Endothelial cell of umbilical vein (primary cell): ENCODE data around the gene XPOT. TPM values are rescaled to one million over a fixed set of nuclear protein-coding genes. Genes with fewer than 3 reads are reported as not detected.
A peak's percentile ranks its signal among the peaks of the same experiment; 100 is the strongest.
"Not testable (repeated sequence)": the region's sequence is repeated elsewhere in the genome, so short reads cannot be mapped to it uniquely, and the experiment has no call there.

Source experiments
- Bru-seq: library from RNA; stranded (reverse); fragments of 400-500 nt; gene quantifications from one replicate; lab custom pipeline; 2021; lab: Mats Ljungman, UMichigan
- BruChase-seq, 2 experiments: library from RNA; stranded (reverse); fragments of 400-500 nt; gene quantifications; one replicate each; lab custom pipeline; 2021; lab: Mats Ljungman, UMichigan
- BruUV-seq: library from RNA; stranded (reverse); fragments of 400-500 nt; replicated peaks from 2 replicates; lab custom pipeline; 2021; lab: Mats Ljungman, UMichigan
- CTCF ChIA-PET: fragments of 300-600, 350-600 bp; sonication (Branson Sonifier 250); formaldehyde crosslinking; loops from one replicate; lab custom pipeline; 2021; ENCODE audit warnings: antibody characterized with exemption, inconsistent platforms; lab: Charles Lee
- POLR2A ChIA-PET: fragments of 300-600, 350-600 bp; sonication (Branson Sonifier 250); formaldehyde crosslinking; loops from one replicate; lab custom pipeline; 2021; ENCODE audit warnings: antibody characterized with exemption, inconsistent platforms; lab: Charles Lee
- DNase-seq: peaks from one replicate; pipeline ENCODE4 v3.0.0-alpha.2; 2011; ENCODE audit warnings: low read depth, low spot score
- FAIRE-seq: peaks from 2 replicates; lab custom pipeline; 2011; peaks lifted over from hg19 to GRCh38; lab: Jason Lieb, UNC
- H2AFZ ChIP-seq: 2 replicates; pipeline ENCODE4 v1.6.0; 2012; ENCODE audit warnings: low read depth, low read length, control low read depth, inconsistent platforms
- H3K27ac ChIP-seq: 2 replicates; pipeline ENCODE4 v1.5.1; 2011; ENCODE audit warnings: low read depth, mild to moderate bottlenecking, control low read depth, low read length, moderate library complexity; ENCODE audit not compliant: insufficient read depth
- H3K27me3 ChIP-seq, 2 experiments: 2 replicates each; pipeline versions ENCODE4 v1.6.0 to v1.6.1; 2011; ENCODE audit warnings: low read length in 2 of 2, mixed read lengths in 1 of 2; ENCODE audit not compliant: control insufficient read depth in 2 of 2, insufficient read depth in 2 of 2
- H3K36me3 ChIP-seq, 2 experiments: 2 replicates in 1 of 2; 3 replicates in 1 of 2; pipeline ENCODE4 v1.5.1; 2011; ENCODE audit warnings: low read length in 2 of 2, mild to moderate bottlenecking in 1 of 2, moderate library complexity in 1 of 2; ENCODE audit not compliant: control insufficient read depth in 2 of 2, insufficient read depth in 2 of 2; ENCODE audit errors: extremely low read depth in 1 of 2
- H3K4me1 ChIP-seq: 3 replicates; pipeline ENCODE4 v1.5.1; 2011; ENCODE audit warnings: mild to moderate bottlenecking, low read length; ENCODE audit not compliant: control insufficient read depth, insufficient read depth; ENCODE audit errors: extremely low read depth
- H3K4me2 ChIP-seq: 2 replicates; pipeline ENCODE4 v1.6.1; 2011; ENCODE audit warnings: low read length, control low read depth, mixed read lengths; ENCODE audit not compliant: insufficient read depth
- H3K4me3 ChIP-seq, 3 experiments: fragments of 200-600 bp in 1 of 3; sonication (generic), shearing (Covaris generic) in 1 of 3; replicated peaks in 1 of 3; 2 replicates each; pipeline ENCODE4 v1.5.1; 2011 to 2016; ENCODE audit warnings: control low read depth in 3 of 3, low read length in 3 of 3, mild to moderate bottlenecking in 2 of 3, inconsistent platforms in 1 of 3, low read depth in 1 of 3, moderate library complexity in 1 of 3; ENCODE audit not compliant: insufficient read depth in 1 of 3
- H3K79me2 ChIP-seq: 2 replicates; pipeline ENCODE4 v1.6.0; 2012; ENCODE audit warnings: low read length, inconsistent platforms; ENCODE audit not compliant: control insufficient read depth, insufficient read depth
- H3K9ac ChIP-seq: replicated peaks from 2 replicates; pipeline ENCODE3; 2011; ENCODE audit warnings: low read length, control low read depth; ENCODE audit not compliant: insufficient read depth; ENCODE audit errors: extremely low read depth
- H3K9me1 ChIP-seq: replicated peaks from 3 replicates; pipeline ENCODE4 v1.6.0; 2011; ENCODE audit warnings: mild to moderate bottlenecking, low read length; ENCODE audit not compliant: control insufficient read depth, insufficient read depth; ENCODE audit errors: extremely low read depth
- H3K9me3 ChIP-seq: replicated peaks from 2 replicates; pipeline ENCODE4 v1.5.1; 2012; ENCODE audit warnings: low read length, inconsistent platforms; ENCODE audit not compliant: control insufficient read depth, insufficient read depth
- H4K20me1 ChIP-seq: replicated peaks from 2 replicates; pipeline ENCODE3; 2011; ENCODE audit warnings: mild to moderate bottlenecking, low read length; ENCODE audit not compliant: control insufficient read depth, insufficient read depth; ENCODE audit errors: extremely low read depth
- CTCF ChIP-seq, 2 donors: IDR thresholded peaks; 1 replicate in 1 of 2; 2 replicates in 1 of 2; pipeline ENCODE4 v1.5.1; 2011; ENCODE audit warnings: low read length in 2 of 2, mild to moderate bottlenecking in 2 of 2, moderate library complexity in 2 of 2, control low read depth in 1 of 2, inconsistent platforms in 1 of 2, low read depth in 1 of 2; ENCODE audit not compliant: insufficient read depth in 1 of 2; ENCODE audit errors: extremely low read depth in 1 of 2
- EZH2 ChIP-seq: IDR thresholded peaks from 2 replicates; pipeline ENCODE4 v1.6.1; 2012; ENCODE audit warnings: borderline replicate concordance, low read depth, mild to moderate bottlenecking, moderate library complexity, low read length, inconsistent platforms; ENCODE audit not compliant: severe bottlenecking
- FOS ChIP-seq: IDR thresholded peaks from 2 replicates; pipeline ENCODE4 v1.6.1; 2011; ENCODE audit warnings: mild to moderate bottlenecking, low read length, moderate library complexity, borderline replicate concordance; ENCODE audit not compliant: insufficient read depth
- GATA2 ChIP-seq: IDR thresholded peaks from 2 replicates; pipeline ENCODE4 v1.7.0; 2011; ENCODE audit warnings: low read depth, mild to moderate bottlenecking, moderate library complexity, mixed read lengths, low read length; ENCODE audit not compliant: insufficient read length, insufficient read depth
- JUN ChIP-seq: IDR thresholded peaks from 2 replicates; pipeline ENCODE4 v1.6.1; 2011; ENCODE audit warnings: borderline replicate concordance, low read depth; ENCODE audit not compliant: insufficient read length, insufficient read depth
- MYC ChIP-seq: IDR thresholded peaks from one replicate; pipeline ENCODE4 v1.6.1; 2011; ENCODE audit warnings: mild to moderate bottlenecking, low read depth, low read length
- POLR2A ChIP-seq: IDR thresholded peaks from 2 replicates; pipeline ENCODE4 v1.6.1; 2012; ENCODE audit warnings: low read depth, mild to moderate bottlenecking, control low read depth, low read length
- POLR2AphosphoS5 ChIP-seq: IDR thresholded peaks from 2 replicates; pipeline ENCODE4 v1.6.1; 2012; ENCODE audit warnings: low read depth, mild to moderate bottlenecking, control low read depth, low read length, moderate library complexity; ENCODE audit not compliant: insufficient read depth
- dilution Hi-C: fragments of 300-500 bp; cut with MboI; formaldehyde crosslinking; loops from one replicate; pipeline ENCODE4 v1.15.0; 2019; ENCODE audit warnings: low sequenced_read_pairs; ENCODE audit not compliant: extremely low pct_ligation_motif_present
- intact Hi-C: fragments of 100-400 bp; cut with micrococcal nuclease; formaldehyde crosslinking; loops from one replicate; pipeline ENCODE4 v1.10.0; 2022
- long read RNA-seq: library from polyadenylated mRNA; stranded (forward); transcript quantifications from one replicate; pipeline ENCODE4 v2.0.0, GENCODE V29; 2021
- polyA minus RNA-seq, 3 experiments: library from RNA; depleted of rRNA, polyadenylated mRNA; stranded (reverse); fragments of >200 nt; gene quantifications; 1 replicate in 1 of 3; 2 replicates in 2 of 3; pipeline ENCODE4 v1.2.3, GENCODE V29; 2011
- polyA plus RNA-seq, 4 experiments: library from polyadenylated mRNA; depleted of rRNA in 3 of 4; stranded (reverse) in 3 of 4; unstranded in 1 of 4; fragments of >200 nt; gene quantifications; 2 replicates each; pipeline versions ENCODE4 v1.2.1 to v1.2.3, GENCODE V29; 2011 to 2012; ENCODE audit warnings: missing spikeins in 1 of 4
- total RNA-seq: library from RNA; stranded (reverse); gene quantifications from 2 replicates; pipeline ENCODE4 v1.2.3, GENCODE V29; 2021
- TF ChIP-seq, protein P1 (sequence below): IDR thresholded peaks from 2 replicates; pipeline ENCODE4 v1.6.1; 2011; ENCODE audit not compliant: insufficient read depth, insufficient read length

Gene XPOT
- total RNA-seq: 88.9 and 93.0 TPM in 2 replicates
- polyA plus RNA-seq: 19.0 and 21.9 TPM in 2 replicates
- 22.1 and 26.0 TPM in 2 replicates for polyA plus RNA-seq (2011; cell fraction: cytosol; rRNA removed)
- 78.3 and 103 TPM in 2 replicates for polyA plus RNA-seq (2011; cell fraction: nucleus; rRNA removed)
- 49.6 and 66.6 TPM in 2 replicates for polyA plus RNA-seq (2012)
- 44.7 and 48.2 TPM in 2 replicates for polyA minus RNA-seq
- 81.0 TPM for polyA minus RNA-seq (2011; cell fraction: cytosol; rRNA and poly(A)+ RNA removed)
- 48.9 and 79.0 TPM in 2 replicates for polyA minus RNA-seq (2011; cell fraction: nucleus; rRNA and poly(A)+ RNA removed)
- percentile 90 among the genes with signal in this experiment for Bru-seq, nascent RNA
- BruChase-seq, experiment 1, labeled RNA remaining after a 6-hour chase: percentile 95 among the genes with signal in this experiment
- percentile 88 among the genes with signal in this experiment for BruChase-seq, experiment 2, labeled RNA remaining after a 2-hour chase
- long read RNA-seq, full-length matches to known transcripts: 125 of 192 reads
- long read RNA-seq, partial matches to known transcripts: 11 of 192 reads
- long read RNA-seq, other reads (novel, unspliced or antisense): 56 of 192 reads

DNA sequence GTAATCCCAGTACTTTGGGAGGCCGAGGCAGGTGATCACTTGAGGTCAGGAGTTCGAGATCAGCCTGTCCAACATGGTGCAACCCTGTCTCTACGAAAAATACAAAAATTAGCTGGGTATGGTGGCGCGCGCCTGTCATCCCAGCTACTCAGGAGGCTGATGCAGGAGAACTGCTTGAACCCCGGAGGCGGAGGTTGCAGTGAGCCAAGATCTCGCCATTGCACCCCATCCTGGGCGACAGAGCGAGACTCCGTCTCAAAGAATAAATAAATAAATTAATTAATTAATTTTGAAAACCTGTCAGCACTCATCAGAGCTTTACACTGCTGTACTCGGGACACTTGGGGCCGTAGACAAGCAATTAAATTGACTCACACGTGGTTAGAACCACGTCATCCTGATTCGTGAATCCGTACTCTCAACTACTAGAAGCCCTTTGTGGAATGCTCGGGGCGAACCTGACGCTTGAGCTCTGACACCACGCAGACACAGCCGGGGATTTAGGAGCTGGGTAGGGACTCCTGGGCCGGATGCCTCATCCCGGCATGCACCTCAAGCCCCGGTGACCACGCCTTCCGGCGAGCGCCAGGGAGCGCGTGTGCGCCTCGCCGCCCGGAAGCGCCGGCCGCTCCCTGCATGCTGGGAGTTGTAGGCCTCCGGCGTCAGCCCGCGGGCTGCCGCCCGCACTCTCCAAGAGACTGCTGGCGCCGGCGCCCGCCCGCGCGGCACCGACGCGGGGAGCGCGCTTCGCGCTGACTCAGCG is at the start of gene XPOT:
Gene XPOT (plus strand): TSS at position 686 of the 763 bp plus-strand sequence. CDS start 5,644 bp downstream, outside the sequence.
- peak within 1 kb of the TSS; percentile 89 for H3K27ac ChIP-seq
- ChIA-PET CTCF (interaction anchor here (0.7 to 1.1 kb wide), 2 partner anchors 8 to 10 kb away, joined by 5 to 7 read pairs; no protein-coding TSS in a partner anchor), POLR2A (interaction anchor here (1.0 kb wide), 1 partner anchor 8 kb away, joined by 3 read pairs; no protein-coding TSS in a partner anchor)
- no peaks in the 10 kb centered on the region for H3K27me3 ChIP-seq
- H2AFZ ChIP-seq: peak within 1 kb of the TSS; percentile 91
- H3K9me1 ChIP-seq: no peaks in the 10 kb centered on the region
- intact Hi-C loops (loop anchor here (1.0 to 2.0 kb wide), 3 partner anchors 9 to 181 kb away; partner anchors contain the start of genes KICS2 and TBK1), dilution Hi-C loops (no loop called here)
- FAIRE-seq (peak; percentile 87), DNase-seq (peak; percentile 97)
- TSS peak; percentile 93 for BruUV-seq
- H4K20me1 ChIP-seq: no peaks in the 10 kb centered on the region
- peak within 1 kb of the TSS; percentile 55 to 100 (median 78) for H3K4me3 ChIP-seq
- TF ChIP-seq POLR2AphosphoS5 (peak; percentile 96), GATA2 (no peak), JUN (no peak), FOS (no peak), MYC (peak; percentile 56), CTCF (IDR thresholded peaks at IDR 0.05; ENCODE audit: extremely low read depth in 1 of 2, insufficient read depth in 1 of 2, low read depth in 1 of 2, low read length in 2 of 2) (peak in 1 of 2 donors; percentile 16), POLR2A (peak; percentile 97), EZH2 (no peak)
- TF ChIP-seq, protein P1, sequence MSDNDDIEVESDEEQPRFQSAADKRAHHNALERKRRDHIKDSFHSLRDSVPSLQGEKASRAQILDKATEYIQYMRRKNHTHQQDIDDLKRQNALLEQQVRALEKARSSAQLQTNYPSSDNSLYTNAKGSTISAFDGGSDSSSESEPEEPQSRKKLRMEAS: peak; percentile 74
- H3K4me2 ChIP-seq: peak within 1 kb of the TSS; percentile 66
- H3K4me1 ChIP-seq: peaks cover 10% of the 10 kb centered on the region
- peak within 1 kb of the TSS; percentile 96 for H3K9ac ChIP-seq
- H3K9me3 ChIP-seq: no peaks in the 10 kb centered on the region
- no peaks in the 10 kb centered on the region for H3K36me3 ChIP-seq
- peaks cover 40% of the 10 kb centered on the region for H3K79me2 ChIP-seq

DNA sequence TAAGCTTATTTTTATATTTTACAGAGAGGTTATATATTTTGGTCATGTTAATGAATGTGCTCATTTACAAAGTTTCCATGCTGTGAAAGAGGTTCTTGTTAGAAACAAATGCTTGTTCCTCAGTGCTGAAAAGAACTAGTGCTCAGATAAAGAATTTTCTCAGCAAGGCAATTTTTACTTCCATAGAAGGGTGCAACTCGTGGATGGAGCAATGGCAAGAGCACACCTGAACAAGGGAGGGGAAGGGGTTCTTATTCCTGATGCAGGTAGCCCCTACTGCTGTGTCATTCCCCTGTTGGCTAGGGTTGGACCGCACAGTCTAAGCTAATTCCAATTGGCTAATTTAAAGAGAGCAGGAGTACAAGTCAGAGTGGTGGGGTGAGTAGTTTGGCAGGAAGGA is 48.0 kb upstream of the XPOT start:
- H3K36me3 ChIP-seq, dilution Hi-C loops: not testable (repeated sequence)

More for the DNA sequence above, 48.0 kb upstream of the XPOT start:
- DNase-seq, FAIRE-seq, H3K79me2 ChIP-seq, intact Hi-C loops, CTCF ChIA-PET, H2AFZ ChIP-seq, H3K9me3 ChIP-seq, H3K27me3 ChIP-seq, BruUV-seq, H4K20me1 ChIP-seq, H3K4me1 ChIP-seq, H3K9me1 ChIP-seq, H3K27ac ChIP-seq, H3K9ac ChIP-seq, POLR2A ChIA-PET, H3K4me2 ChIP-seq, H3K4me3 ChIP-seq: not testable (repeated sequence)
